ENCODE measurements around the gene CPPED1. TPM values are rescaled to one million over a fixed set of nuclear protein-coding genes. Genes with fewer than 3 reads are reported as not detected.
"Not testable (repeated sequence)": the region's sequence is repeated elsewhere in the genome, so short reads cannot be mapped to it uniquely, and the experiment has no call there.

The CPPED1 gene
- total RNA-seq, 1 experiment from 2014 or later = 27.5 TPM

- DNase-seq (ENCODE audit: low read depth) = no peak
Measured at GRCh38 chr16:12802048-12802447, 1.6 kb downstream of the CPPED1 start.

GRCh38 chr16:12801511-12802042 is 2.1 kb downstream of the CPPED1 start:
- DNase-seq (ENCODE audit: low read depth) = peak; percentile 92

- no peak for DNase-seq (ENCODE audit: low read depth)
Measured at GRCh38 chr16:12800817-12801216, 2.9 kb downstream of the CPPED1 start.

- DNase-seq (ENCODE audit: low read depth) = not testable (repeated sequence)
Measured at GRCh38 chr16:12799996-12800395, 3.7 kb downstream of the CPPED1 start.

GRCh38 chr16:12798846-12799245 is 4.8 kb downstream of the CPPED1 start:
- no peak for DNase-seq (ENCODE audit: low read depth)

GRCh38 chr16:12798171-12798570 is 5.5 kb downstream of the CPPED1 start:
- DNase-seq (ENCODE audit: low read depth) = no peak

GRCh38 chr16:12796498-12796897 is 7.2 kb downstream of the CPPED1 start:
- DNase-seq (ENCODE audit: low read depth) = peak; percentile 42

GRCh38 chr16:12794486-12795387 is 8.9 kb downstream of the CPPED1 start:
- DNase-seq (ENCODE audit: low read depth) = peak; percentile 22

- DNase-seq (ENCODE audit: low read depth) = no peak
Measured at GRCh38 chr16:12793865-12794240, 9.8 kb downstream of the CPPED1 start.

- no peak for DNase-seq (ENCODE audit: low read depth)
Measured at GRCh38 chr16:12793120-12793864, 10.4 kb downstream of the CPPED1 start.

- not testable (repeated sequence) for DNase-seq (ENCODE audit: low read depth)
Measured at GRCh38 chr16:12792528-12792927, 11.2 kb downstream of the CPPED1 start.

GRCh38 chr16:12791340-12791739 is 12.3 kb downstream of the CPPED1 start:
- no peak for DNase-seq (ENCODE audit: low read depth)

GRCh38 chr16:12788758-12789157 is 14.9 kb downstream of the CPPED1 start:
- DNase-seq (ENCODE audit: low read depth) = no peak

- no peak for DNase-seq (ENCODE audit: low read depth)
Measured at GRCh38 chr16:12786081-12786480, 17.6 kb downstream of the CPPED1 start.

- peak; percentile 34 for DNase-seq (ENCODE audit: low read depth)
Measured at GRCh38 chr16:12784076-12784475, 19.6 kb downstream of the CPPED1 start.

- no peak for DNase-seq (ENCODE audit: low read depth)
Measured at GRCh38 chr16:12781777-12782176, 21.9 kb downstream of the CPPED1 start.

- DNase-seq (ENCODE audit: low read depth) = no peak
Measured at GRCh38 chr16:12780467-12780866, 23.2 kb downstream of the CPPED1 start.

- DNase-seq (ENCODE audit: low read depth) = no peak
Measured at GRCh38 chr16:12778726-12779125, 25.0 kb downstream of the CPPED1 start.

- no peak for DNase-seq (ENCODE audit: low read depth)
Measured at GRCh38 chr16:12775656-12776236, 27.9 kb downstream of the CPPED1 start.

- DNase-seq (ENCODE audit: low read depth) = no peak
Measured at GRCh38 chr16:12773221-12773620, 30.5 kb downstream of the CPPED1 start.

- DNase-seq (ENCODE audit: low read depth) = no peak
Measured at GRCh38 chr16:12771341-12771798, 32.3 kb downstream of the CPPED1 start.

GRCh38 chr16:12769525-12769924 is 34.2 kb downstream of the CPPED1 start:
- DNase-seq (ENCODE audit: low read depth) = no peak
